ENCODE results near the gene C16orf89. TPM values are rescaled to one million over a fixed set of nuclear protein-coding genes. Genes with fewer than 3 reads are reported as not detected.
"Not testable (repeated sequence)": the region's sequence is repeated elsewhere in the genome, so short reads cannot be mapped to it uniquely, and the experiment has no call there.

The C16orf89 gene
- total and polyA plus RNA-seq, 2 experiments from 2014 or later, result 2.8 to 4.4 TPM

DNA sequence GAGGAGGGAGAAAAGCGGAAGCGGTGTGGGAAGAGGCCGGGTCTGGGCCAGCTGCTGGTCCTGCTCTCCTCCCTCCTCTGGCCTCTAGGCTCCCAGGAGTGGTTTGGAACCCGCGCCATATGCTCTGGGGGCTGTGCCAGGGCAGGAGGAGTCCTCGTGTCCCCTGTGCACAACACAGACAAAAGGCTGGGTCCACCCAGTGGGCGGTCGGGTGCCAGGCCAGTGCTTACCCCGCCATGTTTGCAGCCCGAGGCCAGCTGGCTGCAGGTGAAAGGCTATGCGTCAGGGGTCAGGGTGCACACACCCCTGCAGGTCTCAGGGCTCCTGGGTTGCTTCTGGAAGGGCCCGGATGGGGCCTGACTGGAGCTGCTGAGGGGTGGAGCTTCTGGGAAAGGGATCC is 14.7 kb upstream of the C16orf89 start:
- Mint-ChIP-seq H3K27me3 (ENCODE audit: insufficient read depth, low read depth, poor library complexity) (peaks cover 17% of the 10 kb centered on the region), H3K36me3 (ENCODE audit: low read depth) (peaks cover 70% of the 10 kb centered on the region)
- H2AFZ ChIP-seq; DNase-seq (ENCODE audit: low spot score); H3K4me2 ChIP-seq; H3K27ac Mint-ChIP-seq; ATAC-seq; H3K27ac ChIP-seq (ENCODE audit: low read depth); H3K4me3 Mint-ChIP-seq; H3K9me2 ChIP-seq (ENCODE audit: insufficient read depth); H3F3A ChIP-seq (replicated peaks; ENCODE audit: low read depth); H4K20me1 ChIP-seq (replicated peaks; ENCODE audit: insufficient read depth); H3K36me3 ChIP-seq (ENCODE audit: insufficient read depth); H3K27me3 ChIP-seq (ENCODE audit: insufficient read depth); H3K4me1 Mint-ChIP-seq; H3K4me1 ChIP-seq (ENCODE audit: insufficient read depth); H3K4me3 ChIP-seq; H3K79me2 ChIP-seq (replicated peaks; ENCODE audit: insufficient read depth); H3K9me3 Mint-ChIP-seq: not testable (repeated sequence)

DNA sequence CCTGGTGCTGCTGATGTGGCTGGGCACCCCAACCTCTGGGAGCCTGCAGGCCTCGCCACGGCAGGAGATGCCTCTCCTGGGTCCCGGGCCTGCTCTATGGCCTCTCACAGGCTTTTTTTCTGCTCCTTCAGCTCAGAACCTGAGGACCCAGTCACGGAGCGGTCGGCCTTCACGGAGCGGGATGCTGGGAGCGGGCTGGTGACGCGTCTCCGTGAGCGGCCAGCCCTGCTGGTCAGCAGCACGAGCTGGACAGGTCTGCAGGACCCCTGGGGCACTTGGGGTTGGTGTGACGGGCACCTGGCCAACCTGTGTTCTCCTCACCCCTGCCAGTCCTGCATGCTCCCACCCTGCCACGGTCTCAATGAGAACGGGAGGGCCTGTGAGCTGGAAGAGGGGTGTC is 12.9 kb upstream of the C16orf89 start:
- no peaks in the 10 kb centered on the region for H3K4me1 ChIP-seq (ENCODE audit: insufficient read depth)
- H4K20me1 ChIP-seq (replicated peaks; ENCODE audit: insufficient read depth), result no peaks in the 10 kb centered on the region; the same call in 1 of the 2 replicates
- H3K9me3 Mint-ChIP-seq, result no peaks in the 10 kb centered on the region
- H3K4me3 ChIP-seq, result no peak overlapping the region
- H3K27me3 Mint-ChIP-seq (ENCODE audit: insufficient read depth, low read depth, poor library complexity), result peaks cover 14% of the 10 kb centered on the region
- DNase-seq (ENCODE audit: low spot score), result no peak
- H3K79me2 ChIP-seq (replicated peaks; ENCODE audit: insufficient read depth), result peaks cover 20% of the 10 kb centered on the region
- H3K36me3 ChIP-seq (ENCODE audit: insufficient read depth), result no peaks in the 10 kb centered on the region; the same call in 1 of the 2 replicates
- no peak overlapping the region for H3K27ac ChIP-seq (ENCODE audit: low read depth)
- H3K27me3 ChIP-seq (ENCODE audit: insufficient read depth), result no peaks in the 10 kb centered on the region
- H3K4me1 Mint-ChIP-seq, result no peaks in the 10 kb centered on the region
- no peak for ATAC-seq
- no peak overlapping the region for H3K4me2 ChIP-seq
- no peaks in the 10 kb centered on the region for H3F3A ChIP-seq (replicated peaks; ENCODE audit: low read depth)
- H3K27ac Mint-ChIP-seq, result no peak overlapping the region
- H3K9me2 ChIP-seq (ENCODE audit: insufficient read depth), result no peaks in the 10 kb centered on the region
- no peak overlapping the region for H2AFZ ChIP-seq
- TF ChIP-seq, protein P1, sequence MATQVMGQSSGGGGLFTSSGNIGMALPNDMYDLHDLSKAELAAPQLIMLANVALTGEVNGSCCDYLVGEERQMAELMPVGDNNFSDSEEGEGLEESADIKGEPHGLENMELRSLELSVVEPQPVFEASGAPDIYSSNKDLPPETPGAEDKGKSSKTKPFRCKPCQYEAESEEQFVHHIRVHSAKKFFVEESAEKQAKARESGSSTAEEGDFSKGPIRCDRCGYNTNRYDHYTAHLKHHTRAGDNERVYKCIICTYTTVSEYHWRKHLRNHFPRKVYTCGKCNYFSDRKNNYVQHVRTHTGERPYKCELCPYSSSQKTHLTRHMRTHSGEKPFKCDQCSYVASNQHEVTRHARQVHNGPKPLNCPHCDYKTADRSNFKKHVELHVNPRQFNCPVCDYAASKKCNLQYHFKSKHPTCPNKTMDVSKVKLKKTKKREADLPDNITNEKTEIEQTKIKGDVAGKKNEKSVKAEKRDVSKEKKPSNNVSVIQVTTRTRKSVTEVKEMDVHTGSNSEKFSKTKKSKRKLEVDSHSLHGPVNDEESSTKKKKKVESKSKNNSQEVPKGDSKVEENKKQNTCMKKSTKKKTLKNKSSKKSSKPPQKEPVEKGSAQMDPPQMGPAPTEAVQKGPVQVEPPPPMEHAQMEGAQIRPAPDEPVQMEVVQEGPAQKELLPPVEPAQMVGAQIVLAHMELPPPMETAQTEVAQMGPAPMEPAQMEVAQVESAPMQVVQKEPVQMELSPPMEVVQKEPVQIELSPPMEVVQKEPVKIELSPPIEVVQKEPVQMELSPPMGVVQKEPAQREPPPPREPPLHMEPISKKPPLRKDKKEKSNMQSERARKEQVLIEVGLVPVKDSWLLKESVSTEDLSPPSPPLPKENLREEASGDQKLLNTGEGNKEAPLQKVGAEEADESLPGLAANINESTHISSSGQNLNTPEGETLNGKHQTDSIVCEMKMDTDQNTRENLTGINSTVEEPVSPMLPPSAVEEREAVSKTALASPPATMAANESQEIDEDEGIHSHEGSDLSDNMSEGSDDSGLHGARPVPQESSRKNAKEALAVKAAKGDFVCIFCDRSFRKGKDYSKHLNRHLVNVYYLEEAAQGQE (IDR thresholded peaks at IDR 0.05; ENCODE audit: unreplicated experiment), result no peak
- TF ChIP-seq CREB1 (CRISPR knock-in tag; IDR thresholded peaks at IDR 0.05; ENCODE audit: low read depth) (no peak), ZNF331 (CRISPR knock-in tag; IDR thresholded peaks at IDR 0.05; ENCODE audit: low read depth) (no peak), NANOG (IDR thresholded peaks at IDR 0.05; ENCODE audit: borderline replicate concordance) (no peak), JUNB (IDR thresholded peaks at IDR 0.05; ENCODE audit: unreplicated experiment) (no peak), EZH2 (IDR thresholded peaks at IDR 0.05; ENCODE audit: low read depth, unreplicated experiment) (no peak), ZNF114 (CRISPR knock-in tag; IDR thresholded peaks at IDR 0.05) (no peak)
- TF ChIP-seq, protein P2, sequence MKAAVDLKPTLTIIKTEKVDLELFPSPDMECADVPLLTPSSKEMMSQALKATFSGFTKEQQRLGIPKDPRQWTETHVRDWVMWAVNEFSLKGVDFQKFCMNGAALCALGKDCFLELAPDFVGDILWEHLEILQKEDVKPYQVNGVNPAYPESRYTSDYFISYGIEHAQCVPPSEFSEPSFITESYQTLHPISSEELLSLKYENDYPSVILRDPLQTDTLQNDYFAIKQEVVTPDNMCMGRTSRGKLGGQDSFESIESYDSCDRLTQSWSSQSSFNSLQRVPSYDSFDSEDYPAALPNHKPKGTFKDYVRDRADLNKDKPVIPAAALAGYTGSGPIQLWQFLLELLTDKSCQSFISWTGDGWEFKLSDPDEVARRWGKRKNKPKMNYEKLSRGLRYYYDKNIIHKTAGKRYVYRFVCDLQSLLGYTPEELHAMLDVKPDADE (IDR thresholded peaks at IDR 0.05), result no peak
- no peak overlapping the region for H3K4me3 Mint-ChIP-seq
- H3K36me3 Mint-ChIP-seq (ENCODE audit: low read depth), result peaks cover 64% of the 10 kb centered on the region
